ENCODE data around the gene HLA-G.

GRCh38 chr6:29875257-29875656, 47.6 kb downstream of the HLA-G start:
- TF ChIP-seq CTCF (IDR thresholded peaks at IDR 0.05) (no peak), EP300 (IDR thresholded peaks at IDR 0.05) (no peak), POLR2A (IDR thresholded peaks at IDR 0.05) (no peak), POLR2AphosphoS5 (IDR thresholded peaks at IDR 0.05) (no peak)
